ENCODE results near the gene SPNS1. TPM values are rescaled to one million over a fixed set of nuclear protein-coding genes. Genes with fewer than 3 reads are reported as not detected.
"Not testable (repeated sequence)": the region's sequence is repeated elsewhere in the genome, so short reads cannot be mapped to it uniquely, and the experiment has no call there.

SPNS1 gene
- total RNA-seq, 1 donor from 2014 or later, result 17.9 TPM

DNA sequence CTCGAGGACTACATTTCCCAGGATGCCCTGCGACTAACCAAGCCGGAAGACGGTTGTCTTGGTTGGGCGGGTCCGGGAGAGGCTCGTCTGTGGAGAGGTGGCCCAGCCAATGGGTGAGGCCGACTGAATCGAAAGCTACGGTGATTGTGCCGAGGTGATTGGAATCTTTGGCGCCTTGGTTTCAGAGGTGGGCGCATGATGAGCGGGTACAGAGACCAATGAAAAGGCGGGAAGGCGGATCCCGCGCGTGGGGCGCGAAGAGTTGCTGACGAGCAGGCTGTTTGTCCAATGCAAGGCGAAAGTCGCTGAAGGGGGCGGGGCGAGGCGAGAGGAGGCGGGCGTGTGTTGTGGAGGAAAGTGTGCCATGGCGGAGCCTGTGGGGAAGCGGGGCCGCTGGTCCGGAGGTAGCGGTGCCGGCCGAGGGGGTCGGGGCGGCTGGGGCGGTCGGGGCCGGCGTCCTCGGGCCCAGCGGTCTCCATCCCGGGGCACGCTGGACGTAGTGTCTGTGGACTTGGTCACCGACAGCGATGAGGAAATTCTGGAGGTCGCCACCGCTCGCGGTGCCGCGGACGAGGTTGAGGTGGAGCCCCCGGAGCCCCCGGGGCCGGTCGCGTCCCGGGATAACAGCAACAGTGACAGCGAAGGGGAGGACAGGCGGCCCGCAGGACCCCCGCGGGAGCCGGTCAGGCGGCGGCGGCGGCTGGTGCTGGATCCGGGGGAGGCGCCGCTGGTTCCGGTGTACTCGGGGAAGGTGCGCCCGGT is 23.7 kb upstream of the SPNS1 start, which contains the start of gene NFATC2IP:
TSS of gene NFATC2IP (plus strand) at position 290 of the 762 bp plus-strand sequence. CDS start at position 365, 75 bp downstream.
- intact Hi-C loops (cut with micrococcal nuclease), result no loop called here
- DNase-seq (peak; percentile 99), ATAC-seq (peak; percentile 98)

DNA sequence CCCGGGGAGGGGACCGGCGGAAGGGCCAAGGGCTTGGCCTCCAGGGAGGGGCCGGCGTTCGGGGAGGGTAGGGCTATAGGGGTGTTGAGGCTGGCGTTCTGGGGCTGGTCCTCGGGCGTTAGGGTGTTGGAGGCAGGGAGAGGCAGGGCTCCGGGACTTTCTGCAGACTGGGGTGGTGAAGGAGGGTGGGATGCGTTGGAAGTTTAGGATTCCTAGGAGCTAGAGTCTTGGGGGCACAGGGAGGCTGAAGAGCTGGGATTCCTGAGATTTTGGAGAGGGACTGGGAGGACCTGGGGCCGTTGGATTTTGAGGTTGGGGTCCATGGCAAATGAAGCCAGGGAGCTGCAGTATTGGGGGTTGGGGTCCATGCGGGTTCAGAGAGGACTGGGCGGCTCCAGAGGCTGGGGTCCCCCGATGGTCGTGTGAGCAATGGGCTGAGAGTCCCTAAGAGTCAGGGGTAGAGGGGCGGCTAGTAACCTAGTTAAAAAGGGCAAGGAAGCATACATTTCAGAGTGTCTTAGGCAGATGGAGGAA is 23.1 kb upstream of the SPNS1 start:
- intact Hi-C loops (cut with micrococcal nuclease), result no loop called here
- DNase-seq (no peak), ATAC-seq (no peak)

DNA sequence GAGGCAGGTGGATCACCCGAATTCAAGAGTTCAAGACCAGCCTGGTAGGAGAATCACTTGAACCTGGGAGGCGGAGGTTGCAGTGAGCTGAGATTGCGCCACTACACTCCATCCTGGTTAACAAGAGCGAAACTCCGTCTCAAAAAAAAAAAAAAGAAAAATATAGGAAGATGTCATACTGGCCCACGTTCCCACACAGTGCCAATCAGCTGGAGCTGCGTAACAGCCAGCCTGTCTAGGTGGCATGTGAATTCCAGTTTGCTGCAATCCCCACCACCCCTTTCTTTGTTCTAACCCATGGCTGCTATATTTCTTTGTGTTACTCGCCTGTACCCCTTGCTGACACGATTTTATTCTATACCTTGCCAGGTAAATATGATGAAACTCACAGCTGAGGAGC is 16.4 kb upstream of the SPNS1 start:
- no peak for ATAC-seq
- intact Hi-C loops (cut with micrococcal nuclease), result no loop called here
- DNase-seq, result no peak

DNA sequence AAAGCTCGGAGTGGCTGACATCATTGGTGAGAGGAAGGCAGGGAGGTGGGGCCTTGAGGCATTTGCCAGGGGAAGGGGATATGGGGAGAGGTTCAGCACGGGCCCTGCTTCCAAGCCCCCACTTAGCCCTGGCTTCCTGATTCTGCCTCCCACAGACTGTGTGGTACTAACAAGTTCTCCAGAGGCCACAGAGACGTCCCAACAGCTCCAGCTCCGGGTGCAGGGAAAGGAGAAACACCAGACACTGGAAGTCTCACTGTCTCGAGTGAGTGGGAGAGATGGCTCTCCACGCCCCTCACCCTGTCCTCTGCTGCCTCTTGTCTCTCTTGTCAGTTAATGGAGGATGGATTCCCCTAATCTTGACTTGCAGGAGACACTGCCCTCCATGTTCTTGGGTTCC is 15.7 kb upstream of the SPNS1 start:
- no peak for DNase-seq
- ATAC-seq, result no peak
- intact Hi-C loops (cut with micrococcal nuclease), result no loop called here

DNA sequence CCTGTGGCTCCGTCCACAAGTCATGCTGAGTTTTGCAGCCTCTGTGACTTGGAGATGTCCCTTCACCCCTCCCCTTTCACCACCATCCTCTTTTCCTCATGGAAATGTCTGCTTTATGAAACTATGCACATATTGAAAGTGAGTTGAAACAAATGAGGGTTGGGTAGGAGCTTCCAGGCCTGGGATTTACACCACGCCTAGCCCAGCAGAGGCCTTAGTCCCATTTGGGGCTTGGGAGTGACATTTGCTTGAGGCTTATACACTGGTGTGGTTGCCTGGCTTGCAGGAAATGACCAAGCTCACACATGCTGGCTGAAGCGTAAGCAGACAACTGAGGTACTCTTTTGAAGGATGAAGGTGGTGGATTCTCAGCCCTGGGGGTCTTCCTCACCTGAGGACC is 10.5 kb upstream of the SPNS1 start:
- intact Hi-C loops (cut with micrococcal nuclease), result no loop called here
- DNase-seq (no peak), ATAC-seq (no peak)

DNA sequence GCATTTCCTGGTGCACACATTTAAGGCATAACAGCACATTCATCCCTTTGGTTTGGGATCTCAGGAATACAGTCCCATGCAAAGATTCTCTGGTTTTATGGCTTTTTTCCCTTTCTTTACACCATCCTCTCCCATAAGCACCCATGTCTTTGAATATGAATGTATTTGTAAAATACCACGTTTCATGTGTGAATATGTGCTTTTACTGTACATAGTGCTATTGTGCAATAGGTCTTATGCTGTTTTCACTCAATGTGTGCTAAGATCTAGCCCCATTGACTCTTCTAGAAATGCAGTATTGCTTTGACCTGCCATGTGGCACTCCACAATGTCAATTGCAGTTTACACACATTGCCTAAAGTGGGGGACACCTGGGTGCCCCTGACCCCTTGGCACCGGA is 10.1 kb upstream of the SPNS1 start:
- no peak for ATAC-seq
- intact Hi-C loops (cut with micrococcal nuclease), result no loop called here
- no peak for DNase-seq

DNA sequence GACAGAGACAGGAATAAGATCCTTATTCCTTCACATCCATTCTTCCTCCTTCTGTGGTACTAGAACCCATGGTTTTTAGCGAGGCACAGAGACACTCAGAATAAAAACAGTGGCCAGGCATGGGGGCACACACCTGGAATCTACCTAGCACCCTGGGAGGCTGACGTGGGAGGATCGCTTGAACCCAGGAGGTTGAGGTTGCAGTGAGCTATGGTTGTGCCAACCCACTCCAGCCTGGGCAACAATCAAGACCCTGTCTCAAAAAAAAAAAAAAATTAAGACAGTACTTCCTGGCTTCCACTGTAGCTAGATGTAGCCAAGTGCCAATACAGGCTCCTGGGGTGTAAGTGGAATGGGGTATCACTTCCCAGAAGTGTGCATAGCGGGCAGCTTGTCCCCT is 7.4 kb upstream of the SPNS1 start:
- no peak for ATAC-seq
- no peak for DNase-seq
- intact Hi-C loops (cut with micrococcal nuclease), result no loop called here

DNA sequence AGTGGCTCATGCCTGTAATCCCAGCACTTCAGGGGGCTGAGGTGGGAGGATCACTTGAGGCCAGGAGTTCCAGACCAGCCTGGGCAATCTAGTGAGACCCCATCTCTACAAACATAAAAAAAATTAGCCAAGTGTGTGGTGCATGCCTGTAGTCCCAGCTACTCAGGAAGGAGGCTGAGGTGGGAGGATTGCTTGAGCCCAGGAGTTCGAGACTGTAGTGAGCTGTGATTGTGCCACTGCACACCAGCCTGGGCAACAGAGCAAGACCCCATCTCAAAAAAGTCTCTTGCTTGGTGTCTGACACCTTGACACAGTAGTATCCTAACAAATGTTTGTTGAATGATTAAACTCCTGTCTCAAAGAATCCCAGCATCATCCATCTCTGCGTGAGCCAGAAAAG is 4.9 kb upstream of the SPNS1 start:
- ATAC-seq; intact Hi-C loops (cut with micrococcal nuclease); DNase-seq: not testable (repeated sequence)

DNA sequence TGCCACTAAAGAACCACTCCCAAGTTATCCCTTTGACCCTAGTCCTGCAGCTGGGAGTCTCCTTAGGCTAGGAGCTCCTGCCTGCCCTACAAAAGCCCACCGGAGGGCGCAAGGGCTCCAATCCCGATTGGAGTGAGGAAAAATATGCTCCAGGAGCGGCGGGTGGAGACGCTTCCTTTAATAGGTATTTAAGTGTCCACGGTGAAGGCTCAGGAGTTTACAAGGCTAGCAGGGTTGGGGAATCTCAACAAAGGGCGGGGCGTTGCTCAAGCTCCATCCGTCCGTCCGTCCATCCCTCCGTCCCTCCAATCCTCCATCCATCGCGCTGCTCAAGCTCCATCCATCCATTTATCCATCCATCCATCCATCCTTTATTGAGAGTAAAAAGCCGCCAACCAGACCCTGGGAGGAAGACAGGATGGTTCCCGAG is 556 bp upstream of the SPNS1 start:
- DNase-seq, result peak; percentile 68
- peak; percentile 59 for ATAC-seq
- intact Hi-C loops (cut with micrococcal nuclease), result no loop called here

DNA sequence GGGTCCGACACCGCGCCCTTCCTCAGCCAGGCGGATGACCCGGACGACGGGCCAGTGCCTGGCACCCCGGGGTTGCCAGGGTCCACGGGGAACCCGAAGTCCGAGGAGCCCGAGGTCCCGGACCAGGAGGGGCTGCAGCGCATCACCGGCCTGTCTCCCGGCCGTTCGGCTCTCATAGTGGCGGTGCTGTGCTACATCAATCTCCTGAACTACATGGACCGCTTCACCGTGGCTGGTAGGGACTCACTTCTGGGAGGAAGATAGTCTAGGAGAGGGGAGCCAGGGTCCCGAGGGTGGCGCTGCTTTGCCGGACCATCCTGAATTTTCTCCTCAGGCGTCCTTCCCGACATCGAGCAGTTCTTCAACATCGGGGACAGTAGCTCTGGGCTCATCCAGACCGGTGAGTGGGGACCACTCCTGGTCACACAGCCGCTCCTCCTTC is 601 bp downstream of the SPNS1 start:
- ATAC-seq, result no peak

DNA sequence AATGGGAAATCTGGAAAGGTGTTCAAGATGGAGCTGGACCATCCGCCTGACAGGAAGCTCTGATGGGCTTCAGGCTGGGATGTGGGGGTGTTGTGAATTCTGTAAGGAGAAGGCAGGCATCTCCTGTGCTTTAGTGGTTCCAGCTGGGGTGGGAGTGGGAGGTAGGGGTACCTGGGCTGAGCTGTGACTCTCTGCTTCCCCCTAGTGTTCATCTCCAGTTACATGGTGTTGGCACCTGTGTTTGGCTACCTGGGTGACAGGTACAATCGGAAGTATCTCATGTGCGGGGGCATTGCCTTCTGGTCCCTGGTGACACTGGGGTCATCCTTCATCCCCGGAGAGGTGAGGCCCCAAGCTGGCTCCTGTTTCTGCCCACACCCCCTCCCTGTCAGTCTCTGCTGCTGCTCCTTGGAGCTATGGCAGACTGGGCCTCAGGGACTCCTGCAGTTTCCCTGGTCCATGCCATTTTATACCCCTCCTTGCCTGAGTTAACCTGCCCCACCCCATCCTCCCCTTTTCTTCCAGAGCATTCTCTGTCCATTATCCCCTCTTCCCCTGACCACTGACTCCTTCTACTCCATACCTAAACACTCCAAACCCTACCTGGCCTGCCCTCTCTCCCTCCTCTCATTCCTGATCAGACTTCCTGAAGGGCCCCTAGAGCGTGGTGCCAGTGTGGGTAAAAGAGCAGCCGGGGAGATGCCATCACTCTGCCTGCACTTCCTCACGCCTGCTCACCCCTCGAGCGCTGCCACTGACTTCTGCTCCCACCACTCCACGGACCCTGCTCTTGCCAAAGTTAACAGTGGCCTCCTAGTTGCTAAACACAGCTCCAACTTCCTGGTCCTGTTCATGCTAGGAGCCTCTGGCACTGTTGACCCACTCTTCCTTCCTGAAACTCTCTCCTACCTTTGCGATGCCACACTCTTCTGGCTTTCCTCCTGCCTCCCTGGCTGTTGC is 3.4 kb downstream of the SPNS1 start:
- DNase-seq, result no peak

More for the DNA sequence above, 601 bp downstream of the SPNS1 start:
- intact Hi-C loops (cut with micrococcal nuclease), result no loop called here
- DNase-seq, result no peak

DNA sequence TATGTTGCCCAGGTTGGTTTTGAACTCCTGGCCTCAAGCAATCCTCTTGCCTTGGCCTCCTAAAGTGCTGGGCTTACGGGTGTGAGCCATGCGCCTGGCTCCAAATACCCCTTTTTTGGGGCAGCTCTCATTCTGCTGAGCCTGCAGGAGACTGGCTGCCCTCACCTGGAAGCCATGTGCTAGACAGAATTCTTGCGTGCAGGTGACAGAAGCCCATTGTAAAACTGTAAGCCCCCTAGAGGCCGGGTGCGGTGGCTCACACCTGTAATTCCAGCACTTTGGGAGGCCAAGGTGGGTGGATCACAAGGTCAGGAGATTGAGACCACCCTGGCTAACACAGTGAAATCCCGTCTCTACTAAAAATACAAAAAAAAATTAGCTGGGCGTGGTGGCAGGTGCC is 5.8 kb downstream of the SPNS1 start:
- DNase-seq; intact Hi-C loops (cut with micrococcal nuclease); ATAC-seq: not testable (repeated sequence)

More for the DNA sequence above, 3.4 kb downstream of the SPNS1 start:
- ATAC-seq, result no peak
- intact Hi-C loops (cut with micrococcal nuclease), result no loop called here

DNA sequence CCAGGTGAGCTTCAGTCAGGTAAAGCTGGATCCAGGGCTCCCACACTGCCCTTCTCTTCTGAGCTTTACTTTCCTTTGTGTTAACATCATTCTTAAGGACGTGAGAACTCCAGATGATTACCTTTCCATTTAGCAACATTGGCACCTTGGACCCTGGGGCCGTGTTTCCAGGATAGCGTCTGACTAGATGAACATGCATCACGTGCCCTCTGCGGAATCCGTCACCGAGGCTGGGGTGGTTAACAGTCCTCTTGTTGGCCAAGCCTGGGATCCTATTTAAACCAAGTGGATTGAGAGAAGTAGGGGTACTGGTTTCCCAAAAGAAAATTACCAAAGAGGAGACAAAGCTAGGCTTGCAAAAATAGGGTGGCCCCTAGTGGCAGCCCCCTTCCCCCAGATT is 6.4 kb downstream of the SPNS1 start:
- ATAC-seq (no peak), DNase-seq (no peak)
- intact Hi-C loops (cut with micrococcal nuclease), result no loop called here

DNA sequence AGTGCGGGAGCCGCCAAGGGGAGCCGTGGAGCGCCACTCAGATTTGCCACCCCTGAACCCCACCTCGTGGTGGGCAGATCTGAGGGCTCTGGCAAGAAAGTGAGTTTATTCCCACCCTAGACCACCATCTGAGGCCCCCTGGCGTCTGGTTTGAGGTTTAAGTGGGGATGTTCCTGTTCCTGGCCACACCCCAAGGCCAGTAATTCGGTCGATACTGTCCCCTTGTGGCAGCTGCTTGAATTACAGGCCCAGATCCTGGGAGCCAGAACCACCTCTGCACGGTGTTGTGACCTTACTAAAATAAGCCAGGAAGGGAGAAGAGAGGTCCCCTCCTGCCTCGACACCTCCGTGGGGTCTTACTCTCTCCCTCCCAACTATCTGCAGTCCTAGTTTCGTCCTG is 6.9 kb downstream of the SPNS1 start:
- intact Hi-C loops (cut with micrococcal nuclease), result no loop called here
- no peak for DNase-seq
- ATAC-seq, result no peak

DNA sequence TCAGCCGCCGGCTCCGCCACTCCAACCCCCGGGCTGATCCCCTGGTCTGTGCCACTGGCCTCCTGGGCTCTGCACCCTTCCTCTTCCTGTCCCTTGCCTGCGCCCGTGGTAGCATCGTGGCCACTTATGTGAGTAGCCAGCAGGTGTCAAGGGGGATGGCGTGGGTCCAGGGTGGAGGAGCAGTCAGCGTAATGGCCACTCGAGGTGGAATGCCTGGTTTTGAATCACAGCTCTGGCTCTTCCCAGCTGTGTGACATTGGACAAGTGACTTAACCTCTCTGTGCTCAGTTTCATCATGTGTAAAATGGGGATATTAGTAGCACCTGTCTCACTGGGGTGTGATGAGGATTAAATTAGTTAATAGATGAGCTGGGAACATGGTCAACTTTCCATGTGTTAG is 7.8 kb downstream of the SPNS1 start:
- DNase-seq (no peak), ATAC-seq (no peak)
- intact Hi-C loops (cut with micrococcal nuclease), result no loop called here

DNA sequence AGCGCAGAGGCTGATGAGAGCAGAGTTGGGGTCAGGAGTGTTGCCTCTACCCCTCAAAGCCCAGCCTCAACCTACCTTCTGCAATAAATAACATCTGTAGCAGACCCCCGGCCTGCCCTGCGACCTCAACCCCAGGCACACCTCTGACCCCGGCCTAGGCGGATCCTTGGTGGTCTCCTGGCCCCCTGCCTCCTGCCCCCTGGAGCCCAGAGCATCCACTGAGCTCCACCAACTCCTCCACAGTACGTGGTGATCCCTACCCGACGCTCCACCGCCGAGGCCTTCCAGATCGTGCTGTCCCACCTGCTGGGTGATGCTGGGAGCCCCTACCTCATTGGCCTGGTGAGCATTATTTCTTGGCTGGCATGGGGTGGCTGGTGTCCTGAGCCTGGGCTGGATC is 8.4 kb downstream of the SPNS1 start:
- no peak for ATAC-seq
- intact Hi-C loops (cut with micrococcal nuclease), result no loop called here
- DNase-seq, result no peak

DNA sequence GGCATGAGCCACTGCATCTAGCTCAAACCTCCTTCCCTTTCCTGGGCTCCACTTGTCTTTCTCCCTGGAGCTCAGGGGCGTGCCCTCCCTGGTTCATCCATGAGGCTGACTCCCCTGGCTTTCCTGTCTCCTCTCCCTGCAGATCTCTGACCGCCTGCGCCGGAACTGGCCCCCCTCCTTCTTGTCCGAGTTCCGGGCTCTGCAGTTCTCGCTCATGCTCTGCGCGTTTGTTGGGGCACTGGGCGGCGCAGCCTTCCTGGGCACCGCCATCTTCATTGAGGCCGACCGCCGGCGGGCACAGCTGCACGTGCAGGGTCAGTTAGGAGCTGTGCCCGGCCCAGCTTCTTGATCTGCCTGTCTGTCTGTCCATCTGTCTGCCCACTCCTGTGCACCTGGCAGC is 9.1 kb downstream of the SPNS1 start:
- DNase-seq, result no peak
- ATAC-seq, result no peak
- intact Hi-C loops (cut with micrococcal nuclease), result no loop called here

DNA sequence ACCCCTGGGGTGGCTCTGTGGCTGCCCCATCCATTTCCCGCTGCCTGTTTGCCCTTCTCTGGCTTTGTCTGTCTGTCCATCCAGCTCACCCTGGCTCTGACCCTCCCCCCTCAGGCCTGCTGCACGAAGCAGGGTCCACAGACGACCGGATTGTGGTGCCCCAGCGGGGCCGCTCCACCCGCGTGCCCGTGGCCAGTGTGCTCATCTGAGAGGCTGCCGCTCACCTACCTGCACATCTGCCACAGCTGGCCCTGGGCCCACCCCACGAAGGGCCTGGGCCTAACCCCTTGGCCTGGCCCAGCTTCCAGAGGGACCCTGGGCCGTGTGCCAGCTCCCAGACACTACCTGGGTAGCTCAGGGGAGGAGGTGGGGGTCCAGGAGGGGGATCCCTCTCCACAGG is 9.5 kb downstream of the SPNS1 start:
- intact Hi-C loops (cut with micrococcal nuclease), result no loop called here
- no peak for DNase-seq
- no peak for ATAC-seq

DNA sequence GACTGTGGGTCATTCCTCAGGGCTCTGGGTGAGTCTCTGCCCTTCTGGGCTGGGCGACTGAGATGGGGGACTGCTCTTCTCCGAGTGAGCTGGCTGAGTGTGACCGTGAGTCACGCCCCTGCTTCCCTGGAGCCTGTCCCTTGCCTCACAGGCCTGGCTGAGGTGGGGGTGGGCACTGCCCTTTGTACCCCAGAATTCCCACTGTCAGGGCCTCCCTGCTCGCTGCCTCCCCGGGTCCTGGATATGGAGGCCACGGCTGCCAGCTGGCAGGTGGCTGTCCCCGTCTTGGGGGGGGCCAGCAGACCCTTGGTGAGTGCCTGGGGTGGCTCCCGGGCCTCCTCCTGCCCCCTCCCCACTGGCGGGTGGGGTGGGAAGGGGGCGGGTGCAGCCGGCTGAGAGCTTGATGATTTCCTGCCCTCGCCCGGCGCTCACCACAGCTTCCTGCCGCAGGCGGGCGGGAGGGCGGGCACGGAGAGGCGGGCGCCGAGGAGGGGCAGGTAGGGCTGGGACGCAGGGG is 10.1 kb downstream of the SPNS1 start, which contains the start of gene LAT:
TSS of gene LAT (plus strand) at position 434 of the 517 bp plus-strand sequence. CDS start 366 bp downstream, outside the sequence.
- ATAC-seq, result peak; percentile 40
- intact Hi-C loops (cut with micrococcal nuclease), result no loop called here
- peak; percentile 53 for DNase-seq

All from left ventricle myocardium superior (tissue), 1 donor.